Common myeloid progenitor, CD34-positive (primary cell): Measurements from ENCODE around the gene ZNF582.

Source experiments
- CTCF ChIA-PET: fragments of 350-600 bp; sonication (Branson Sonifier 250); formaldehyde crosslinking; loops from one replicate; lab custom pipeline; 2021; ENCODE audit warnings: antibody characterized with exemption; lab: Charles Lee
- POLR2A ChIA-PET: fragments of 350-600 bp; sonication (Branson Sonifier 250); formaldehyde crosslinking; loops from one replicate; lab custom pipeline; 2021; ENCODE audit warnings: antibody characterized with exemption; lab: Charles Lee
- DNase-seq, 3 donors: peaks; one replicate each; pipeline versions ENCODE4 v3.0.0 to v3.0.0-alpha.2; 2013
- H3K27ac ChIP-seq, 2 experiments: 1 replicate in 1 of 2; 2 replicates in 1 of 2; pipeline ENCODE4 v1.7.0; 2013; ENCODE audit warnings: inconsistent platforms in 2 of 2, low read length in 2 of 2, mild to moderate bottlenecking in 2 of 2, low read depth in 1 of 2, moderate library complexity in 1 of 2; ENCODE audit not compliant: severe bottlenecking in 2 of 2, insufficient read depth in 1 of 2, poor library complexity in 1 of 2
- H3K27me3 ChIP-seq, 5 experiments: replicated peaks in 2 of 5; 1 replicate in 3 of 5; 2 replicates in 2 of 5; pipeline versions ENCODE4 v1.6.1 to v1.7.0; 2013; ENCODE audit warnings: low read length in 4 of 5, mild to moderate bottlenecking in 2 of 5, moderate library complexity in 2 of 5, inconsistent platforms in 1 of 5; ENCODE audit not compliant: insufficient read depth in 5 of 5, control insufficient read depth in 4 of 5
- H3K36me3 ChIP-seq, 4 experiments: 1 replicate in 2 of 4; 2 replicates in 2 of 4; pipeline versions ENCODE4 v1.6.1 to v1.7.0; 2013; ENCODE audit warnings: low read length in 3 of 4, control low read depth in 1 of 4, mild to moderate bottlenecking in 1 of 4; ENCODE audit not compliant: control insufficient read depth in 4 of 4, insufficient read depth in 4 of 4
- H3K4me1 ChIP-seq, 4 experiments: 1 replicate in 3 of 4; 2 replicates in 1 of 4; pipeline versions ENCODE4 v1.6.1 to v1.7.1; 2013; ENCODE audit warnings: low read length in 3 of 4, mild to moderate bottlenecking in 3 of 4, control low read depth in 1 of 4, inconsistent platforms in 1 of 4, moderate library complexity in 1 of 4; ENCODE audit not compliant: control insufficient read depth in 4 of 4, insufficient read depth in 4 of 4; ENCODE audit errors: control extremely low read depth in 1 of 4
- H3K4me3 ChIP-seq, 7 experiments: 1 replicate in 4 of 7; 2 replicates in 3 of 7; pipeline versions ENCODE4 v1.5.1 to v1.7.0; 2013; ENCODE audit warnings: mild to moderate bottlenecking in 7 of 7, low read length in 6 of 7, moderate library complexity in 6 of 7, inconsistent platforms in 2 of 7, low read depth in 2 of 7, control low read depth in 1 of 7; ENCODE audit not compliant: insufficient read depth in 4 of 7, control insufficient read depth in 1 of 7; ENCODE audit errors: extremely low read depth in 1 of 7
- H3K9me3 ChIP-seq, 5 experiments: 1 replicate in 4 of 5; 2 replicates in 1 of 5; pipeline versions ENCODE4 v1.6.1 to v1.7.1; 2013; ENCODE audit warnings: low read length in 4 of 5, mild to moderate bottlenecking in 2 of 5, inconsistent platforms in 1 of 5, low read depth in 1 of 5, moderate library complexity in 1 of 5; ENCODE audit not compliant: control insufficient read depth in 4 of 5, insufficient read depth in 2 of 5; ENCODE audit errors: control extremely low read depth in 1 of 5
- WGBS: methylation state at CpG from one replicate; pipeline ENCODE4 v1.1.5; 2013; ENCODE audit not compliant: insufficient coverage; 5-methylcytosine and 5-hydroxymethylcytosine counted together

The ZNF582 gene

DNA sequence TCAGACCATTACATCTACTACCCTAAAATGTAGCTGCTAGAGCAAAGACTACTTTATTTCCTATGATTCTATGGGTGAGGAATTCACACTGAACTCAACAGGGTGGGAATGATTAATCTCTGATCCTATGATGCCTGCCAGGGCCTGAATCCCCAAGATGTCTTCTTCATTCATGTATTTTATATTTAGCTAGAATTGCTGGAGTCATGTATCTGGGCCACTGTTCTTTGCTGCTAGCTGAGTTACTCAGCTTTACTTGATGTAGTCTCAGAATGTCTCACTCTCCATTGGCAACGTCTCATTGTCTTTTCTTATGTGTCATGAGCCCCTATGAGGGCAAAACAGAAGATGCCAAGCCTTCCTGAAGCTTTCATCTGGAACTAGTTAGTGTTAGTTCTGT lies 21.1 kb downstream of the ZNF582 start:
- POLR2A ChIA-PET, result no interaction called here
- Histone ChIP-seq H3K4me1 (peaks cover 10 to 16% (median 13%) of the 10 kb centered on the region in 4 experiments), H3K4me3 (no peak overlapping the region), H3K36me3 (peaks cover 43 to 77% (median 68%) of the 10 kb centered on the region in 4 experiments), H3K9me3 (peaks cover 15 to 75% (median 50%) of the 10 kb centered on the region in 5 experiments), H3K27ac (no peak overlapping the region), H3K27me3 (no peaks in the 10 kb centered on the region)
- 100% methylated on average over 1 of the region's 1 CpG for WGBS
- DNase-seq, result no peak
- CTCF ChIA-PET, result no interaction called here

DNA sequence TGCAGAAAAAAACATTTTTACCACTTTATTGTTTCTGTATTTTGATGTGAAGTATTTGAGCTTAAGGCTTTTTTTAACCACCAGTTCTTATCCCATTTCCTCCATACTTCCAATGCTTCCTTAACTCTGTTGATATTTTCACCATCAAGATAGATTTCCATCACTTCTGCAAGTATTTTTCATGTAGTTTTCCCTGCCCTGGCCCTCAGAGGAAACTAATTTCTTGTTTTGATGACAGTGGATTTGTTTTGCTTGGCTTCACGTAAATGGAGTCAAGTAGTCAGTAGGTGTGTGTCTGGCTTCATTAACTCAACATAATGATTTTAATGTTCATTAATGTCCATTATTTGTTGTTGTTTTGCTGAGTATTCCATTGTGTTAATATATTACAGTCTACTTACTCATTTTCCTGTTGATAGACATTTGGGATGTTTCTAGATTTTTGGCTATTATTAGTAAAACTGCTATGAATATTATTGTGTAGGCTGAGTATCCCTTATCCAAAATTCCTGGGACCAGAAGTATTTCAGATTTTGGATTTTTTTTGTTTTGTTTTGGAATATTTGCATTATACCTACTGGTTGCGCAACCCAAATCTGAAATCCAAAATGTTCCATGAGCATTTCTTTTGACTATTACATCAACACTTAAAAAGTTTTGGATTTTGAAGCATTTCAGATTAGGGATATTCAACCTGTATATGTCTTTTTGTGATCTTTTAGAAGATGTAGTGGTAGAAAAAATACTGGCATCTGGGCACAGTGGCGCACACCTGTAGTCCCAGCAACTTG lies 23.3 kb downstream of the ZNF582 start:
- ChIA-PET POLR2A (no interaction called here), CTCF (no interaction called here)
- no CpG with 5 or more reads among the region's 3 CpGs for WGBS
- DNase-seq, result no peak
- Histone ChIP-seq H3K4me3 (peak overlapping the region in 1 of 7 experiments; percentile 7), H3K27me3 (no peaks in the 10 kb centered on the region), H3K27ac (no peak overlapping the region), H3K4me1 (peaks cover 10 to 16% (median 13%) of the 10 kb centered on the region in 4 experiments), H3K36me3 (peaks cover 28 to 56% (median 49%) of the 10 kb centered on the region in 4 experiments), H3K9me3 (peaks cover 11 to 55% (median 36%) of the 10 kb centered on the region in 5 experiments)

DNA sequence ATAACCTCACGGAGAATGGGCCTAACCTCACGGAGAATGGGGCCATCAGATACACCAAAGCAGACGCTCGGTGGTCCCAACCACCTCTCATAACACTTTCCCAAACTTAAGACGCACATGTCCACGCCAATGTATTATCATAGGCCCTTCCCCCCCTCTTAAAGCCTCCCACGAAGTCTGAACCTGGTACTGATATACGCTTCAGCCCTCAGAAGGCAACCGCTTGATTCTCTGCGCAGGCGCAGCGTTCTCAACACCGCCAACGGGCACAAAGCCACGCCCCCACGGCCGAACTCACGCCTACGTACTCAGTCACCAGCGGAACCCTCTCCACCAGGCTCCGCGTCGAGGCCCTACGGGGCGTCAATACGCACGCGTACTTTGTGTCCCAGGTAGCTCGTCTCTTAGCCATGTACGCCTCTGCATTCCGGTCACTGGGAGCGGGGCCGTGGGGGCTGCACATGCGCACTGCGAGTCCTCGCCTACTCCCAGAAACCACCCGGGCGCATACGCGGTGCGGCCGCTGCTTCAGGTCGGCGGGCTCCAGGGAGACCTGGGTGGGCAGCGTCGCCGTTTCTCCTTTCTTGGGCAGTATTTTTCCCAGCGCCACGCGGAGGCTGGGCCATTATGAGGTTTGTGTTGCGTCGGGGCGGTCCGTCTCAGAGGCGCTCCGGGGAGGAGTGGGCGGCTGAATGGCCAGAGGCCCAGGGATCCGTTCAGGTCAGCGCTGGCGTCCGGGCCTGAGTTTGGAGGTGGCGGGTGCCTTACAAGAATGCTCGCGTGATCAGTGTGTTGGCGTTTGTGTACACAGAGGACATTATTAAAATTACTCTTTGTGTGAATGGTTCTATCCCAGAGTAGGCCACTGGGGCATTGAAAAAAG lies 25.3 kb downstream of the ZNF582 start:
- H3K4me1 ChIP-seq, result peaks cover 10 to 16% (median 13%) of the 10 kb centered on the region in 4 experiments
- H3K27ac ChIP-seq, result peak overlapping the region; percentile 71 to 83
- WGBS, result 9% methylated on average over 61 of the region's 65 CpGs
- H3K36me3 ChIP-seq, result peaks cover 8 to 36% (median 29%) of the 10 kb centered on the region in 4 experiments
- no peaks in the 10 kb centered on the region for H3K27me3 ChIP-seq
- H3K9me3 ChIP-seq, result peaks cover 11 to 53% (median 24%) of the 10 kb centered on the region in 5 experiments
- ChIA-PET CTCF (interaction anchor here (0.7 to 1.1 kb wide), 4 partner anchors 14 to 287 kb away, joined by 3 to 4 read pairs (median 4); no protein-coding TSS in a partner anchor), POLR2A (no interaction called here)
- peak; percentile 90 to 97 (median 97) for DNase-seq
- peak overlapping the region; percentile 54 to 90 (median 77) for H3K4me3 ChIP-seq

DNA sequence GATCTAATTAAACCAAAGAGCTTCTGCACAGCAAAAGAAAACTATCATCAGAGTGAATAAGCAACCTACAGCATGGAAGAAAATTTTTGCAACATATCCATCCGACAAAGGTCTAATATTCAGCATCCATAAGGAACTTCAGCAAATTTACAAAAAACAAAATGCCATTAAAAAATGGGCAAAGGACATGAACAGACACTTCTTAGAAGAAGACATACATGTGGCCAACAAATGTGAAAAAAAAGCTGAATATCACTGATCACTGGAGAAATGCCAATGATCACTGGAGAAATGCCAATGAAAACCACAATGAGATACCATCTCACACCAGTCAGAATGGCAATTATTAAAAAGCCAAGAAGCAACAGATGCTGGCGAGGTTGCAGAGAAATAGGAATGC lies 32.5 kb downstream of the ZNF582 start:
- peak in 2 of 3 donors; percentile 24 to 40 for DNase-seq
- Histone ChIP-seq H3K27me3 (no peaks in the 10 kb centered on the region), H3K9me3 (peaks cover 6 to 48% (median 12%) of the 10 kb centered on the region in 5 experiments), H3K4me1 (no peaks in the 10 kb centered on the region), H3K4me3 (no peak overlapping the region), H3K27ac (no peak overlapping the region), H3K36me3 (peaks cover 0 to 5% (median 0%) of the 10 kb centered on the region in 4 experiments)
- CTCF ChIA-PET, result interaction anchor here (1.2 to 2.3 kb wide), 2 partner anchors 12 to 13 kb away, joined by 4 to 8 read pairs; no protein-coding TSS in a partner anchor
- POLR2A ChIA-PET, result no interaction called here
- WGBS, result no CpG with 5 or more reads among the region's 2 CpGs

DNA sequence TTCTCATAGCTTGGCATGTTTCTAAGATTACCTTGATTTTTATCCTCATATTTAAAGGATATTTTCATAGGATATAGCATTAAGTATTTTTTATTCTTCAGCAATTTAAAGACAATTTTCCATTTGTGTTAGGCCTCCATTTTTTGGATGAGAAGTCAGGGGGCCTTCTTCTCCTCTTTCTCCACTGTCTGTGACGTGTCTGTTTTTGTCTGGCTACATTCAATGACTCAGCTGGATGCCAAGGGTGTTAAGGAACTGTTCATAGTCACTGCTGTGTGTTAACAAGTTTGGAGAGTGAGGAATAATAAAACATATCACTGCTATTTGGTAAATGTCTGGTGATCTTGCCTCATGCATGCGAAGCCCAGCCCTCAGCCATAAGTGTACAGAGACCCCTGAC lies 36.4 kb downstream of the ZNF582 start:
- Histone ChIP-seq H3K27me3 (no peaks in the 10 kb centered on the region), H3K36me3 (peaks cover 0 to 3% (median 0%) of the 10 kb centered on the region in 4 experiments), H3K27ac (no peak overlapping the region), H3K4me3 (no peak overlapping the region), H3K4me1 (no peaks in the 10 kb centered on the region), H3K9me3 (peaks cover 1 to 26% (median 4%) of the 10 kb centered on the region in 5 experiments)
- ChIA-PET POLR2A (no interaction called here), CTCF (interaction anchor here (1.3 to 3.0 kb wide), 2 partner anchors 25 to 104 kb away, joined by 3 to 7 read pairs; no protein-coding TSS in a partner anchor)
- peak in 1 of 3 donors; percentile 7 for DNase-seq
- no CpG with 5 or more reads among the region's 2 CpGs for WGBS

DNA sequence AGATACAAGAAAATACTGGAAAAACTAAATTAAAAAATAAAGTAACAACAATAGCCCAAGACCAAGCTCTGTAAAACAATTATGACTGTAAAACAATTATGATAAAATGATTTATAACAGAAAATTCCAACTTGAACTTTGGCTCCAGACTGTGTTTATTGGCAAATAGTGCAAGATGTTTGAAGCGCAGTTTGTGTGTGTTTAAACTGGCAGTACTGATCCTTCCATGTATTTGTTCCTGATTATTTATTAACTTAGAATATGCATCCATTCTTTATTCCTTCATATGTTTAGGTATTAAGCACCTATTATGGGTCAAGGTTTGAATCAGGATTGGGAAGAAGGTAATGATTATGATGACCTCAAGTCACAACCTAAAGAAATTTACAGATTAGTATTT lies 37.8 kb downstream of the ZNF582 start:
- Histone ChIP-seq H3K27me3 (no peaks in the 10 kb centered on the region), H3K27ac (no peak overlapping the region), H3K4me1 (no peaks in the 10 kb centered on the region), H3K36me3 (peaks cover 0 to 3% (median 0%) of the 10 kb centered on the region in 4 experiments), H3K4me3 (no peak overlapping the region), H3K9me3 (peaks cover 0 to 15% (median 0%) of the 10 kb centered on the region in 5 experiments)
- POLR2A ChIA-PET, result no interaction called here
- no CpG with 5 or more reads among the region's 1 CpG for WGBS
- DNase-seq, result no peak
- CTCF ChIA-PET, result interaction anchor here (3.0 kb wide), 1 partner anchor 102 kb away, joined by 7 read pairs; no protein-coding TSS in a partner anchor
